NK-92 (cell line): ENCODE results near the gene PLXDC2.

Experiments used
- DNase-seq: peaks from one replicate; lab custom pipeline; 2025; ENCODE audit not compliant: unreplicated experiment; lab: John Stamatoyannopoulos, UW

The PLXDC2 gene

GRCh38 chr10:19853831-19854230, 37.6 kb downstream of the PLXDC2 start:
- no peak for DNase-seq

DNA sequence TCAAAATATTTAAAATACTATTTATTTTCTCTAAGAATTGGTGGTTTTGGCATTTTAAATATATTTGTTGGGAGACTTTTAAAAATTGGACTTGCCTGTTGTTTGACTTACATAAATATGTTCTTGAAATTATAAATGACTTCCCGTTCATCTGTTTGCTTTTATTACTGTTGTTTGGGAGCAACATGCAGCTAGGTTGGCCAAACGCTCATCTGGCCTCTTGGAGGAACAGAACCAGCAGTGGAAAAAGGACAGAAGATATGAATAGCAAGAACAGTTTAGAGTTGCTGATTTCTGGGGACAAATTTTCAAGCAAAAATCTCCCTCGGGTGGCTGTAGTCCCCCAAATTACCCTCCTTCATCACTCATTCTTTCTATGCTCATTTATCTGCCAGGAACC, 41.6 kb downstream of the PLXDC2 start:
- DNase-seq, result no peak

- no peak for DNase-seq
Observed at GRCh38 chr10:19860107-19860506, 43.9 kb downstream of the PLXDC2 start.

DNA sequence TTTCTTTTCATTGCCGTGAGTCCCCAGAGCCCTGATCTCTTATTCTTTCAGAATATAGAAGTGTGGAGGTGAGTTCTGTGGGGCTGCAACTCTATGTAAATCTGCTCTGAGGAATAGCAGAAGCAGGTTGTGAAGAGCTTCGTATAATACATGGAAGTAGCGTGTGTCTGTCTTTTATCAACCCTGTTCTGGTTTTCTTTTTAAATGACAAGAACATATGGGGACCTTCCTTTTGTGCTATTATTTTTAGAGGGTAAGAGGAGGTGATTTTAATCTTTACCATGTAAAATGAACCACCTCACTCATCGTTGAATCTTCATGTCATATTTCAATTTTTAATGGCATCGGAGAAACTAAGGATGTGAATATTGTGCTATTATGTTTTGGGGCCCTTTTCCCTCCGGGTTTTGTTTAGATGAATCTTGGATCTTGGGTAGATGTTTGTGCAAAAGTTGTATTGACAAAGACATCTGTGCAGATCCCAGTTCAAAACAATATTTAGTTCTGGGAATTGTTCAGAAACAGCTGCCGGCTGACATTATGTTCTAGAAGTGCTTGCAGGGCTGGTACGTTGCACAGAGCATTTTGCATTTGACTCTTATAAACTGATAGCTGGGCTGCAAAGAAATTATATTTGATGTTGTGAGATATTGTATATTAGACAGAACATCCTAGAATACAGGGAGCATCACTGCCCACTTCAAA, 46.7 kb downstream of the PLXDC2 start:
- no peak for DNase-seq

- no peak for DNase-seq
Observed at GRCh38 chr10:19865676-19866075, 49.4 kb downstream of the PLXDC2 start.

DNA sequence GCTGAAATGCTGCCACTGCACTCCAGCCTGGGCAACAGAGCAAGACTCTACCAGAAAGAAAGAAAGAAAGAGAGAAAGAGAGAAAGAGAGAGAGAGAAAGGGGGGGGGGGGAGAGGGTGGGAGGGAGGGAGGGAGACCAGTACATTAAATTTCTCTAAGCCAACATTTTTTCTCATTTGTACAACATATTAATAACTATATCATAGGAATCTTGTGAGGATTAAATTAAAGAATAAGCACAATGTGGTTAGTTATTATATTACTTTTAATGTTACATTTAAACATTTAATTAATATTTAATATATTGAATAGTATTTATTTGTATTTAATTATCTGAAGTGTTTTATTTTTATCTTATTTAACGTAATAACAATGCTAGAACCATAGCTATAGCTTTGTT, 53.1 kb downstream of the PLXDC2 start:
- no peak for DNase-seq

DNA sequence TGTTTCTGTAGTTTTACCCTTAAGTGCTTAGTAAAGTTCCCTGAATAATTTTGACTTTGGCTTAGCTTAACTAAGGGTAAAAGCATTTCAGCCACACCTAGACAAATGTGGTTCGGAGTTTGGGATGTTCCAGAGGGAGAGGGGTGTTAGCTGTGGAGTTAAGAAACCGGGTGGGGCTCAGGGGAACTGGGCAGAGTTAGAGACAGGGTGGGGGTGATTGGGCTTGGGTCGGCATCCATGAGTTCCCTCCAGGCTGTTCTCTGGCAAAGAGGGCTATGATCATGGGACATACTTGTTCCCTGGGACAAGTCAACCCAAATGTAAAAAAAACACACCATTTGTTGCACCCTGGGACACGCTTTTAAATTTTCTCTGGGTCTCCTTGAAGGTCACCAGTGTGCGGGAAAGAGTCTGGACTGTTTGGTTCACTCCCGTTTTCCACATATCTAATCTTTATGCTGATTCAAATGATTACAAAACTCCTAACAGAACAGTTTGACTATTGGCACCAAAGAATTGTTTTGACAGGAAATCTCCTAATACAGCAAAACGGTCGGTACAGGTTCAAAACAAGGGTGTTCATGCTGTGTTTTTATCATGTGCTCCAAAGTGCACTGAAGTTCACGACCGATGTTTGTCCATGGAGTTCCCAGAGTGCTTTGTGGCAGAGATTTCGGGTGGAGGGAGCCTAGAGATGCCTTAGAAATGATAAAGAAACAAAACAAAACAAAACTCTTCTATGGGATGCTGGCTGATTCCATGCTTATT, 56.5 kb downstream of the PLXDC2 start:
- no peak for DNase-seq

GRCh38 chr10:19874190-19874589, 58.0 kb downstream of the PLXDC2 start:
- no peak for DNase-seq

GRCh38 chr10:19874791-19875190, 58.6 kb downstream of the PLXDC2 start:
- no peak for DNase-seq

DNA sequence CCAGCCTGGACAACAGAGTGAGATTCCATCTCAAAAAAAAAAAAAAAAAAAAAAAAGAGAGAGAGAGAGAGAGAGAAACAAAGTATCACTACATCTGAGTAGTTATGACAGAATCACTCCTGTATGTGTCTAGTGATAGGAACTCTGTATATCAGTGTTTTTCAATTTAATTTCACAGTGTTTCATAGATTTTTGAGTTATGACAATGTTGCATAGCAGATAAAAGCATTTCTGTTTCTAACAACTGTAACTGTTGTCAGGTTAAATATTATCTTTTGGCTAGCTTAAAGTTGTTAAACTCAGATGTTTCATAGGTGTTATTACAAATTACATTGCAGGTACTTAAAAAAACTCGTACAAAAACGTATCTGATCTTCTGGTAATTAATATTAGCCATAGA, 60.3 kb downstream of the PLXDC2 start:
- no peak for DNase-seq

DNA sequence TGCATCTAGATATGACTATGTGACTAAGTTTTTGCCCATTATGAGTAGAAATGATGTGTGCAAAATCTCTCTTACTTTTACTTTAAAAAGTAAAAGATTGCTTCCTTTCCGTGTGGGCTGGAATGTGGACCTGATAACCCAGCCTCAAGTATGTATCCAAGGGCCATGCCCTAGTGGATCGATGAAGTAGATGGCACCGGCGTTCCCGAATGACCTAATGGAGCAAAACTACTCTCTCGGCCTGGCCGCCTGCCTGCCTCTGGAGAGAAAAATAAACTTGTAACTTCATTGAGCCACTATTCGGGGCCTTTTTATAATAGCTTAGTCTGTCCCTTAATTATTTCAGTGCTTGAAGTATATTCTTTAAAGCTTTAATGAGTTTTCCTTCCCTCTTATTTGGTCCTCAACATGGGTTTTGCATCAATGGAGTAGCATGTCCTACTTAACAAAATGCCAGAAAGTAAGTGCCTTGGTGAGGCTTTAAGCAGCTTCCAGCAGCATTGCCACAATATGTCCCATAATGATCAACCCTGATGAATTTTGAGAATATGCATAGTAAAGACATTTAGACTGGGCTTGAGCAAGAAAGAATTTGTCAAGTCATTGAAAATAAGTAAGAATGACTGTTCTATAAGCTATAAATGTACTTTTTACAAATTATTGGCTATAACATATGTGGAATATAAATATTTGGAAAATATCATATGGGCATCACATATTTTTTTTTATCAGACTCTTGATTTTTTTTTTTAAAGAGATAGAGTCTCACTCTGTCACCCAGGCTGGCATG, 61.4 kb downstream of the PLXDC2 start:
- DNase-seq, result no peak

DNA sequence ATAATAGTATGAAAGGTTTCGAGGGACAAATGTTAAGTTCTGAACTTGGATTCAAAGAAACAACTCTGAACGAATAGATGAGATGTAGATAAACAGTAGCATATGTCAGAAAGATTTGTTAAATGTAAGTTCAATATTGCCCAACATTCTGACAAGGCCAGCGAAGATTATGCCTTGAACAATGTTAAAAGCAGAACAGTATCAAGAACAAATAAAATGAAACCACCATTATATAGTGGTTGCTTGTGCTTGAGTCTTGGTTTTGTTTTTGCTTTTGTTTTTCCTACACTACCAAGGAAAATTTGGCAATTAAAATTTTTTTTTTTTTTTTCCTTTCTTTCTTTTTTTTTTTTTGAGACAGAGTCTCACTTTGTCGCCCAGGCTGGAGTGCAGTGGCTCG, 66.4 kb downstream of the PLXDC2 start:
- no peak for DNase-seq

DNA sequence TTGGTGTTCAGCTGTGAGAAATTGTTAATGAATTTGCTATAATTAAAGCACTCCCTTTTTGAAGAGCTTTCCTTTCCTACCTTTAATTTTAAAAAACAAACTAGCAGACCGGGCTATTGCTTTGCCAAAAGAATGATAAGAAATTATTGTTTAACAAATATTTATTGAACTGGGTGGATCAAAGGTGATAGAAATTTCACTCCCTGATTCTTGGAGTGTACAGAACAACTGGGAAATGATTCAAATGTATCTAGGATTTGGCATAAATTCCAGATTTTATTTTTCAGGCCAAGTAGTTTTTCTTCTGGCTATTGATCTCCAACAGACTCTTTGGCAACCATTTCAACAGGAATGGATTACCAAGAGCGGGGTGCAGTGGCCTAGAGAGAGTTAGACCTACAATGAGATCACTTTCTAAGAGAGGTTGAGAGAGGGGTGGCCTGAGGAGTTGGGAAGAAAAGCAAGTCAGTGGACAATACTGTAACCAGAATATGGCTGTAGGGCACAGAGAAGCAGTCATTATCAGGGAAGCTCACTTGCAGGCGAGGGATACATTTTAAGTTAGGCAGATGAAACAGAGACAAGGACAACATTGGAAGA, 71.9 kb downstream of the PLXDC2 start:
- no peak for DNase-seq

DNA sequence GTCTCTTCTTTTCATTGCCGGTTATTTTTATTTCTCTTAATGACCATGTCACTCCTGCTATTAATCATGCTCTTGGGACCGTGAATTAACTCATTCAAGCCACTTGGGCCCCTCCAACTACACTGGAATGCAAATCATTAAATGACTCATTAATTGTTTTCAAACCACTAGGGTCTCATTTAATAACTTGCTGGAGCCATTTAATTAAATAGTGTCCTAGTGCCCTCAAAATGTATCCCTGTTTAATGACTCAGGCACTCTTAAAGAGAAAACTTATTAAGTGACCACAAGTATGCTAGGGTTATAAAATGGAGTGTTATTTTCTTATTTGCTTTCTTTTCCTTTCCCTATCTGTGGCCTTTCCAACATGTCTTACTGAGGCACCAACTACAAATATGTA, 73.0 kb downstream of the PLXDC2 start:
- no peak for DNase-seq

DNA sequence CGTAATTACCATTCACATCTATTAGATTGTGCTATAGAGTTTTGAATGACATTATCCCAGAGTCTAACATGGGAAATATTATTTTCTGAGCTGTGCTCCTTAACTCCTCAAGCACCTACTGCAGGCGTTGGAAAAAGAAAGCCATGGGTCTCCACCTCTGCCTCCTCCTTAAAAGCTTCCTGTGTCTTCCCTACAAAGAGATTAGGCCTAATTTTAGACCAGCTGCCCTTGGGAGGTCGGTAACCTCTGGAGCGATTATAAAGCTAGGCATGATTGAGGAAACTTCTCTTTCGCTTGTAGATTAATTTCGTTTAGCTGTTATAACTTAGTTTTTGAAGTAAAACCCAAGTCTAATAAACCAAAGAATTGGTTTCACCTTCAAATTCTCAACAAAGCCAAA, 75.2 kb downstream of the PLXDC2 start:
- DNase-seq, result no peak

GRCh38 chr10:19892270-19892669, 76.0 kb downstream of the PLXDC2 start:
- DNase-seq, result no peak

DNA sequence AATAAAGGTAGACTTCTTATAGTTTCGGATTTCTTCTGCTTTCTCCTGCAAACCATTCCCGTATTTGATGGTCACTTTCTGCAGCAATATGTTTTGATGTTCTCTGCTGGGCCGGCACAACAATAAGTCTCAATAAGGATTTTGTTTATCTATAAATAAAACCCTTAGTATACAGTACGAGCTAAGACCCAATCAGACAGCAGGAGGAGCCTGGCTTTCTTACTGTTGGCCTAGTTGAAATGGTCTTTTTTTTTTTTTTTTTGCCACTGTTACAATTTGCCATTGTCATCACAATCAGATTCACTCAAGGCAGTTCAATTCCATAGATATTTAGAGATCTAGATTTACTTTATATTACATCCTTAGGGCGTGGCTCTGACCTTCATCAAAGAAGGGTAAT, 76.4 kb downstream of the PLXDC2 start:
- no peak for DNase-seq

DNA sequence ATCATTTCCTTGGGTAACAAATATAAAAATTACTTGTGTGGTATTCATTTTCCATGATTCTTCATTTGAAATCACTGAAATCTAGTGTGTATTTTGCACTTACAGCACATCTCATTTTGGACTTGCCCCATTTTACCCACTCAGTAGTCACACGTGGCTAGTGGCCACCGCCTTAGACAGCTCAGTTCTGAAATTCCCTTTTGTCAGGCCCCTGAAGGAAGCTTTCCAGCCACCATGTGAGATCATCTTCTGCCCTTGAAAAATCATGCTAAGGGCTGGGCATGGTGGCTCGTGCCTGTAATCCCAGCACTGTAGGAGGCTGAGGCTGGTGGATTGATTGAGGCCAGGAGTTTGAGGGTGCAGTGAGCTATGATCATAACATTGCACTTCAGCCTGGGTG, 79.3 kb downstream of the PLXDC2 start:
- no peak for DNase-seq

GRCh38 chr10:19902456-19902855, 86.2 kb downstream of the PLXDC2 start:
- DNase-seq, result no peak

GRCh38 chr10:19904202-19904661, 88.0 kb downstream of the PLXDC2 start:
- no peak for DNase-seq

DNA sequence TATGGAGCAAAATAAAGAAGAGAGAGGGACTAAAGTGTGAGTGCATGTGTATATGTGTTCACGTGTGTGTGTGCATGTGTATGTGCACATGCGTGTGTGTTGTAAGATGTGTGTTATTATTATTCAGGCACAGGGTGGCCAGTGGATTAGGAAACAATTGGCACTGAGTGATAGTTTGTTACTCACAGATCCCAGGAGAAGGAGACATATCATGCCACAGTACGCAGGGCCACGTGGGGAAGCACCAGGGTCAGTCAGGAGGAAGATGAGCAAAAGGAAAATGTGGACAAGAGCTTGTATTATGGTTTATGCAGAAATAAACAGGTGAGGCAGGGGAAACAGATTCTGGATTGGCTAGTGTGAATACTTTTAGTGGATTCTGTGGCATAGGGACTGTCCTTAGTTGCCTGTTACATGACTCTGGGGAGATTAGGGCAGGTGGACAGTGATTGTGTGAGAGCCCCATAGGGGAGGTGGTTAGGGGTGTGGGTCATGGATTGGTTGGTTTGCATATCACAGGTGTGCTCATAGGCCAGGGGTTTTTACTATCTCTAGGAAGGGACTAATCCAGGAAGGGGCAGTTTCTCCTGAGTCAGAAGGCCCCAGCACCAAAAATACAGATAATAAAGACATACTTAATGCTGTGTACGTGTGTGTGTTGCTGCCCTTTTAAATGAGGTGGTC, 90.0 kb downstream of the PLXDC2 start:
- DNase-seq, result no peak
